K562 (cell line): ENCODE data around the gene CENPT. TPM values are rescaled to one million over a fixed set of nuclear protein-coding genes. Genes with fewer than 3 reads are reported as not detected.

ENCODE experiments used
- DEAF1 ChIP-seq: fragments of 450-650 bp; formaldehyde crosslinking; IDR thresholded peaks from 2 replicates; pipeline ENCODE4 v1.4.0; 2020; ENCODE audit warnings: mild to moderate bottlenecking, moderate library complexity
- ESRRB ChIP-seq: fragments of 250-450 bp; sonication (Bioruptor Pico); IDR thresholded peaks from 2 replicates; pipeline ENCODE4 v1.5.0; 2020; ENCODE audit warnings: mild to moderate bottlenecking, moderate library complexity, borderline replicate concordance
- FIP1L1 ChIP-seq: fragments of 200-400 bp; formaldehyde crosslinking; IDR thresholded peaks from 2 replicates; pipeline ENCODE4 v1.6.1; 2018; ENCODE audit warnings: mild to moderate bottlenecking, low read depth, low read length; ENCODE audit not compliant: poor library complexity, severe bottlenecking
- GTF2A2 ChIP-seq: IDR thresholded peaks from 2 replicates; pipeline ENCODE4 v1.6.1; 2016; ENCODE audit warnings: mild to moderate bottlenecking, missing genetic modification characterization, missing compliant biosample characterization
- GTF2B ChIP-seq: IDR thresholded peaks from 2 replicates; pipeline ENCODE4 v1.6.1; 2011; ENCODE audit not compliant: insufficient read length; ENCODE audit errors: extremely low read depth
- HNRNPLL ChIP-seq: fragments of 200-400 bp; formaldehyde crosslinking; IDR thresholded peaks from 2 replicates; pipeline ENCODE4 v1.6.1; 2017; ENCODE audit warnings: low read length, low read depth, mild to moderate bottlenecking; ENCODE audit not compliant: poor library complexity, severe bottlenecking
- KLF13 ChIP-seq: fragments of 450-650 bp; IDR thresholded peaks from 2 replicates; pipeline ENCODE4 v1.6.1; 2016; ENCODE audit warnings: missing genetic modification characterization, low read depth, mild to moderate bottlenecking, missing compliant biosample characterization, moderate library complexity, borderline replicate concordance
- MBD2 ChIP-seq: sonication (generic); IDR thresholded peaks from 2 replicates; pipeline ENCODE4 v1.6.1; 2016; ENCODE audit warnings: low read depth, borderline replicate concordance
- MCM2 ChIP-seq: fragments of 450-650 bp; IDR thresholded peaks from 2 replicates; pipeline ENCODE4 v1.6.1; 2017; ENCODE audit warnings: low read depth, mild to moderate bottlenecking
- MTF1 ChIP-seq: fragments of 250-450 bp; sonication (Bioruptor Pico); IDR thresholded peaks from 2 replicates; pipeline ENCODE4 v1.9.0; 2021; ENCODE audit warnings: moderate library complexity, mild to moderate bottlenecking, inconsistent platforms, borderline replicate concordance
- POLR2A ChIP-seq: fragments of 450-650 bp; conservative IDR thresholded peaks from 2 replicates; pipeline ENCODE4 v1.6.1; 2016
- POLR3G ChIP-seq: IDR thresholded peaks from 2 replicates; pipeline ENCODE4 v1.6.1; 2011; ENCODE audit not compliant: insufficient read length, insufficient replicate concordance; ENCODE audit errors: extremely low read depth
- RHOXF2B ChIP-seq: fragments of 250-450 bp; sonication (Bioruptor Pico); conservative IDR thresholded peaks from 2 replicates; pipeline ENCODE4 v1.5.1; 2021
- SIRT6 ChIP-seq: IDR thresholded peaks from one replicate; pipeline ENCODE4 v1.6.1; 2012; ENCODE audit warnings: low read depth, mild to moderate bottlenecking, control low read depth, inconsistent platforms, low read length, moderate library complexity
- SMARCE1 ChIP-seq: fragments of 450-650 bp; IDR thresholded peaks from 2 replicates; pipeline ENCODE4 v1.7.1; 2016; ENCODE audit warnings: mild to moderate bottlenecking
- SRSF1 ChIP-seq: fragments of 200-400 bp; formaldehyde crosslinking; IDR thresholded peaks from 2 replicates; pipeline ENCODE4 v1.6.1; 2017; ENCODE audit warnings: mild to moderate bottlenecking, low read depth, low read length, moderate library complexity
- SRSF3 ChIP-seq: fragments of 200-400 bp; formaldehyde crosslinking; IDR thresholded peaks from 2 replicates; pipeline ENCODE4 v1.6.1; 2016; ENCODE audit warnings: mild to moderate bottlenecking, low read length, moderate library complexity; ENCODE audit not compliant: insufficient read depth
- TAF15 ChIP-seq: fragments of 200-400 bp; formaldehyde crosslinking; IDR thresholded peaks from 2 replicates; pipeline ENCODE4 v1.6.1; 2017; ENCODE audit warnings: mild to moderate bottlenecking, low read depth, low read length, moderate library complexity
- TCFL5 ChIP-seq: fragments of 250-450 bp; sonication (Bioruptor Pico); conservative IDR thresholded peaks from 2 replicates; pipeline ENCODE4 v1.6.1; 2021; ENCODE audit warnings: mild to moderate bottlenecking, moderate library complexity, matching md5 sums
- TRIM24 ChIP-seq, 2 experiments: fragments of 450-650 bp; IDR thresholded peaks; 2 replicates each; pipeline ENCODE4 v1.6.1; 2016
- VEZF1 ChIP-seq: fragments of 200-800 bp; sonication (Bioruptor generic); IDR thresholded peaks from 2 replicates; pipeline ENCODE4 v1.6.1; 2017; ENCODE audit warnings: missing genetic modification characterization, missing compliant biosample characterization
- ZBED1 ChIP-seq: IDR thresholded peaks from 2 replicates; pipeline ENCODE4 v1.6.1; 2014
- ZNF3 ChIP-seq: fragments of 250-450 bp; sonication (Bioruptor Pico); IDR thresholded peaks from 2 replicates; pipeline ENCODE4 v1.5.0; 2021; ENCODE audit warnings: mild to moderate bottlenecking, moderate library complexity
- ZNF431 ChIP-seq: sonication (generic); formaldehyde crosslinking; IDR thresholded peaks from 2 replicates; pipeline ENCODE4 v1.8.0; 2022; ENCODE audit warnings: mild to moderate bottlenecking, missing genetic modification reagents
- ZNF717 ChIP-seq: fragments of 250-450 bp; sonication (Bioruptor Pico); IDR thresholded peaks from 2 replicates; pipeline ENCODE4 v1.5.0; 2021
- ZNF780A ChIP-seq: fragments of 250-450 bp; sonication (Bioruptor Pico); IDR thresholded peaks from 2 replicates; pipeline ENCODE4 v1.5.0; 2021; ENCODE audit warnings: mild to moderate bottlenecking
- ZSCAN29 ChIP-seq: fragments of 450-650 bp; IDR thresholded peaks from 2 replicates; pipeline ENCODE4 v1.6.1; 2017
- polyA plus RNA-seq, 8 experiments: library from polyadenylated mRNA; depleted of rRNA in 4 of 8; stranded (reverse) in 5 of 8; unstranded in 3 of 8; fragments of >200 nt; fragmentation: Nextera tagmentation in 2 of 8; fragmentation: Illumina TruSeq in 1 of 8; extraction: Ambion mirVana in 2 of 8; extraction: Trizol in 1 of 8; gene quantifications; 2 replicates each; pipeline versions ENCODE4 v1.2.1 to v1.2.3, GENCODE V29; 2011 to 2014; ENCODE audit warnings: inconsistent platforms in 1 of 8, missing spikeins in 1 of 8
- total RNA-seq, 7 experiments: library from RNA; depleted of rRNA in 6 of 7; stranded (reverse); fragments of >200 nt in 6 of 7; fragmentation: Illumina TruSeq in 2 of 7; extraction: Trizol in 2 of 7; gene quantifications; 2 replicates each; pipeline versions ENCODE4 v1.2.1 to v1.2.3, GENCODE V29; 2011 to 2021; ENCODE audit warnings: low replicate concordance in 1 of 7

Gene CENPT
- total and polyA plus RNA-seq, 9 of the 15 experiments (the other 6 are each of a cell fraction or from before 2014, with no cell fraction given): 3.6 to 94.2 (median 44.1) TPM

DNA sequence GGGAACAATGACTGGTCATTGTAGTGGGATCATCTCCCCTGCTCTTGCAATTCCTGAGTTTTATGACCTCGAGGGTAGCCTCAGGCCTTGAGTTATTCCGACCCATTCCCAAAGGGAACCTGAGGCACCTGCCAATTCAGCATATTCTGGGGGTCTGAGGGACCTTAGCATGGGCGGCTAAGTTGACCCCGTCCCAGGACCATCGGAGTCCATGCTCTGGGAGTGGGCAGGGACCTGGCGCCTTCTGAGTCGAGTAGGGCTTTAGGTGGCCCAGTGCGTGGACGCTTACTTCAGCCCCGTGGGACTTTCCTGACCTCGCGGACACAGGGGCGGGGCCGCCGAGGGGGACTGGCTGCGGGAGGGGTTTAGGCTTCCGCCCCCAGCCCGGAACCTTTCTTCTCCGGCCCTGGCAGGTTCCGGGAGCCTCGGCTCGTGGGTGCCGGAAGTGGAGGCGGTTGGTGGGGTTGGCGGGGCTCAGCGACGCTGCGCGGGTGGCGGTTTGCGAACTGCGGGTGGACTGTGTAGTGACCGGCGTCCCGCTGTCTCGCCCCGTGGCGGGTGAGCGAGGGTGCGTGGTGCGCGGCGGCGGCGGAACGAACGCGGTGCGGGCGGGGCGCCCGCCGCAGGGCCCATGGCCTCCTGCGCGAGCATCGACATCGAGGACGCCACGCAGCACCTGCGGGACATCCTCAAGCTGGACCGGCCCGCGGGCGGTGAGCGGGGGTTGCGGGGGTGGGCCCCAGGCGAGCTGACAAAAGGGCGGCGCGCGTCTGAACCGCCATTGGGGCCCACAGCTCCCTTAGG, 25.3 kb upstream of the CENPT start, which contains the start of gene EDC4 (continued):
- TF ChIP-seq ZNF780A (CRISPR knock-in tag) (no peak), SRSF1 (no peak), ZNF3 (no peak), GTF2B (no peak), ZNF717 (CRISPR knock-in tag) (no peak), GTF2A2 (tag) (no peak), VEZF1 (peak; percentile 98), ZNF431 (CRISPR knock-in tag) (no peak), MBD2 (peak; percentile 69; the same call in 1 of the 2 replicates), TCFL5 (CRISPR knock-in tag) (0 out of 2 replicates have a peak, but pooled peaks have one; percentile 57), RHOXF2B (no peak), TRIM24 (IDR thresholded peaks at IDR 0.05) (peak in 1 of 2 experiments; percentile 99; a peak in 2 of 4 replicates), ESRRB (CRISPR knock-in tag) (no peak), SRSF3 (0 out of 2 replicates have a peak, but pooled peaks have one; percentile 27), MTF1 (no peak), KLF13 (tag) (peak; percentile 88), DEAF1 (peak; percentile 55), MCM2 (no peak), HNRNPLL (peak; percentile 35), POLR2A (peak; percentile 84), TAF15 (no peak), ZSCAN29 (no peak), SMARCE1 (no peak), POLR3G (no peak), ZBED1 (no peak), FIP1L1 (peak; percentile 99), SIRT6 (no peak)
